A673 (cell line): ENCODE measurements around the gene GNAQ.

Source experiments
- EZH2 ChIP-seq: fragments of 200-600 bp; sonication (generic); IDR thresholded peaks from 2 replicates; pipeline ENCODE4 v1.6.1; 2017; ENCODE audit warnings: borderline replicate concordance, low read depth, mild to moderate bottlenecking, mixed read lengths, antibody characterized with exemption, low read length; ENCODE audit not compliant: poor library complexity, severe bottlenecking
- TF ChIP-seq, protein P1 (sequence below): fragments of 300-800, 200-600 bp; sonication (generic); conservative IDR thresholded peaks from 2 replicates; pipeline ENCODE4 v1.5.1; 2017; ENCODE audit warnings: low read depth, mild to moderate bottlenecking, antibody characterized with exemption, low read length, moderate library complexity, mixed read lengths

DNA sequence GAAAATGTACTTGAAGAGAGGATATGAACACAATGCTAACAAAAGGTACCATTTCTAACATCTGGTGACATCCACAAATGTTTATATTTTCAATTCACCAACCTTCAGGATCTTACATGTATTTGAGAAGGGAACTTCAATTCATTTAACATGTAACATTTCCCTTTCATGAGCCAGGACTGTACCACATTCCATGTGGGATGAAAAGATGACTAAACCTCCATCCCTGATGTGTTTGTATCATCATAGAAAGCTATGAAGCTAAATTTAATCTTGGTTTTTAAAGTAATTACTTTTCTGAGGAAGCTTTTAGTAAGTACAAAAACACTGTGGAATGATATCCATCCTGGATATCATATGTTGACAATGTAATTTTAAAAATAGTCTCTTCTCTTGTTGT lies 305.3 kb downstream of the GNAQ start:
- TF ChIP-seq, protein P1, sequence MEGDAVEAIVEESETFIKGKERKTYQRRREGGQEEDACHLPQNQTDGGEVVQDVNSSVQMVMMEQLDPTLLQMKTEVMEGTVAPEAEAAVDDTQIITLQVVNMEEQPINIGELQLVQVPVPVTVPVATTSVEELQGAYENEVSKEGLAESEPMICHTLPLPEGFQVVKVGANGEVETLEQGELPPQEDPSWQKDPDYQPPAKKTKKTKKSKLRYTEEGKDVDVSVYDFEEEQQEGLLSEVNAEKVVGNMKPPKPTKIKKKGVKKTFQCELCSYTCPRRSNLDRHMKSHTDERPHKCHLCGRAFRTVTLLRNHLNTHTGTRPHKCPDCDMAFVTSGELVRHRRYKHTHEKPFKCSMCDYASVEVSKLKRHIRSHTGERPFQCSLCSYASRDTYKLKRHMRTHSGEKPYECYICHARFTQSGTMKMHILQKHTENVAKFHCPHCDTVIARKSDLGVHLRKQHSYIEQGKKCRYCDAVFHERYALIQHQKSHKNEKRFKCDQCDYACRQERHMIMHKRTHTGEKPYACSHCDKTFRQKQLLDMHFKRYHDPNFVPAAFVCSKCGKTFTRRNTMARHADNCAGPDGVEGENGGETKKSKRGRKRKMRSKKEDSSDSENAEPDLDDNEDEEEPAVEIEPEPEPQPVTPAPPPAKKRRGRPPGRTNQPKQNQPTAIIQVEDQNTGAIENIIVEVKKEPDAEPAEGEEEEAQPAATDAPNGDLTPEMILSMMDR, result no peak
- no peak for TF ChIP-seq EZH2
